Right kidney (tissue), 1 donor: ENCODE measurements around the gene PXT1.
A peak's percentile ranks its signal among the peaks of the same experiment; 100 is the strongest.
"Not testable (repeated sequence)": the region's sequence is repeated elsewhere in the genome, so short reads cannot be mapped to it uniquely, and the experiment has no call there.

Experiments used
- DNase-seq: peaks from one replicate; pipeline ENCODE4 v3.0.0-alpha.2; 2016

Gene PXT1

DNA sequence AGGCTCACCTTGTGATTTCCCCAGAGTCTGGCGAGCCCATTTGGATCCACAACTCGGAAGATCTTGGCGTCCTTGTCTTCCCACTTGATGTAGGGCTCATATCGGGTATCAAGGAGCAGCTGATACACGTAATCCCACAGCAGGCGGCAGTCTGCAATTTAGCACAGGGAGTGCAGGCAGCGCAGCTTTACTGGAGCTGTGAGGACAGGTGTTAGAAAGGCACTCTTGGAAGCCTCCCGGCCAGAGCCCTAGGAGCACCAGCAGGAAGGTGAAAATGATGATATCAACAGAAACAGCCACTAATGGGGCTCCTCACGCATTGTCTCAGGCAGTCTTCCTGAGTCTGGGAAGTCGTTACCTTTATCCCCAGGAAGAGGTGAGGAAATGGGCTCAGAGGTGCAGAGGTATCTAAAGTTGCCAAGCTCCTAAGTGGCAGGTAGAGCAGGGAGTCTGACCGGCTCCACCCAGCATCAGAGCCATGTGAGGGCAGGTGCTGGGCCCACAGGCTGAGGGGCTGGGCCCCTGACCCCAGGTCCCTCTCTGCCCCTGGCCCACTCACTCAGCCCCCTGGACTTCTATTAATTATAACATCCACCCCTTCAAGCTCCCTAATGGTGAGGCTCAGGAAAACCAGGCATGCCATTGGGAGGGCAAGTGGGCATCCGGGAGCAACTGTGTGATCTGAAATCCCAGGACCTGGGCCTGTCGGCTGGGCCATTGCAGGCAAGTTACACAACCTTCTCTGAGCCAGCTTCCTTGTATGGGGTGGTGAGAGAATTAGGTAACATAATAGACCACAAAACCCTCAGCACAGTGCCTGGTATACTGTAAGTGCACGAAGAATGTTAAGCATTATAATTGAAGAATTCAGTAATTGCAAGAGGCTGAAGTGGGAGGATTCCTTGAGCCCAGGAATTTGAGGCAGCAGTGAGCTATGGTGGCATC lies 73.5 kb downstream of the PXT1 start:
- DNase-seq: no peak

DNA sequence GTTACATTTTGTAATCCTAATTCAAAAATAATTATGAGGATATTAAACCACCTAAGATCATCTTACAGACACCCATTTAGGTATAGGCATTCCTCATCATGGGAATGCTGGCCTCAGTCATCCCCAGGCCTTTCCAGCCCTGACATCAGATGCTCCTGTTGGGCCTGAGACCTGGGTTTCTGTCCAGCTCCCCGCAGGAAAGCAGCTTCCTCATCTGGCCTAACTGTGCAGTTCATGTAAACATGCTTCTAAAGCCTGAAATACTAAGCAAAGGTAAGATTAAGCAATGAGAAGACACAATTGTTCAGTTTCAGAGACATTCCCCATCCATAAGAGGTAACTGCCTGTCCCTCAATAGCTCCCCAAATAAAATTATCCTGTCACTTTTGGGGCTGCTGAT lies 74.2 kb downstream of the PXT1 start:
- DNase-seq: no peak

DNA sequence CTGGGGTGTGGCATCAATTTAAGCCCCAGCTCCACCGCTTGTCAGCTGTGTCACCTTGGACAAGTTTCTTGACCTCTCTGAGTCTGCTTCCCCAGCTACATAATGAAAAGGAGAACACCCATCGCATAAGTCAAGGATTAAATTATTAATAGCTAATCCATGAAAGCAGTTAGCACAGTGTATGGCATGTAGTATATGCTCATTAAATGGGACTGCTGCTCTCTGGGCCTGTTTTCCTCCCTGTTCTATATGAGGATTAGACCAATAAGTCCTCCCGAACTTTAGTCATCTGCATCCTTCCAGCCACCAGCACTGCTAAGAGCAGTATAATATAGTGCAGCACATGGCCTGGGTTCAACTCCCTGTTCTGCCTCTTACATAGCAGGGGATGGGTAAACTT lies 74.9 kb downstream of the PXT1 start:
- no peak for DNase-seq

GRCh38 chr6:36364669-36365479 lies 77.8 kb downstream of the PXT1 start:
- DNase-seq: no peak

GRCh38 chr6:36364061-36364635 lies 78.5 kb downstream of the PXT1 start:
- not testable (repeated sequence) for DNase-seq

GRCh38 chr6:36363371-36363752 lies 79.3 kb downstream of the PXT1 start:
- DNase-seq: not testable (repeated sequence)

DNA sequence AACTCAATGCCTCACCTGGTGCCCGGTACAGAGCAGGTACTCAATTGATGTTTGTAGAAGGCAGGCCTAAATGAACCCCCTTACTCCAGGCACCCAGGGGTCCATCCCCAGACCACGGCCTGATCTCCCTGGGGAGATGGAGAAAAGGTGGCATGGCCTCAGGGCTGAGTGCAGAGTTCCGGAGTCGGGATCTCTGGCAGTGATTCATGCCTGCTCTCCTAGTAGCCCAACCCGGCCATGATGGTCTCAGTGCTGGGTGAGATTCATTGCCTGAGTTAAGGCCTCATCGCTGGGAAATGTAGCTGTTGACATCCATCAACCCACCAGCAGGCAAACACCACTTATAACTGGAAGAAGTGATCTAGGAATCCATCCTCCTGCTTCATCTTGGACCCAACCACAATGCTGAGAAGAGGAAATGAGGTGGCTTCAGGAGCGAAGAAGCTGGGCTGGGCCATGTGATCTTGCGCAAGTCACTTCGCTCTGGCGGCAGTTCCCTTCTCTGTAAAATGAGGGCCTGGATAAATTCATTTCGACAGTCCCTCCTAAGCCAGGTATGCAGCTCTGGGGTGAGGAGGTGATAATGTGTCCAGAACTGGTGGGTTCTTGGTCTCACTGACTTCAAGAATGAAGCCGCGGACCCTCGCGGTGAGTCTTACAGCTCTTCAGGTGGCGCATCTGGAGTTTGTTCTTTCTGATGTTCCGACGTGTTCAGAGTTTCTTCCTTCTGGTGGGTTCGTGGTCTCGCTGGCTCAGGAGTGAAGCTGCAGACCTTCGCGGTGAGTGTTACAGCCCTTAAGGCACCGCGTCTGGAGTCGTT lies 79.9 kb downstream of the PXT1 start:
- DNase-seq: no peak

GRCh38 chr6:36361071-36361470 lies 81.6 kb downstream of the PXT1 start:
- no peak for DNase-seq

DNA sequence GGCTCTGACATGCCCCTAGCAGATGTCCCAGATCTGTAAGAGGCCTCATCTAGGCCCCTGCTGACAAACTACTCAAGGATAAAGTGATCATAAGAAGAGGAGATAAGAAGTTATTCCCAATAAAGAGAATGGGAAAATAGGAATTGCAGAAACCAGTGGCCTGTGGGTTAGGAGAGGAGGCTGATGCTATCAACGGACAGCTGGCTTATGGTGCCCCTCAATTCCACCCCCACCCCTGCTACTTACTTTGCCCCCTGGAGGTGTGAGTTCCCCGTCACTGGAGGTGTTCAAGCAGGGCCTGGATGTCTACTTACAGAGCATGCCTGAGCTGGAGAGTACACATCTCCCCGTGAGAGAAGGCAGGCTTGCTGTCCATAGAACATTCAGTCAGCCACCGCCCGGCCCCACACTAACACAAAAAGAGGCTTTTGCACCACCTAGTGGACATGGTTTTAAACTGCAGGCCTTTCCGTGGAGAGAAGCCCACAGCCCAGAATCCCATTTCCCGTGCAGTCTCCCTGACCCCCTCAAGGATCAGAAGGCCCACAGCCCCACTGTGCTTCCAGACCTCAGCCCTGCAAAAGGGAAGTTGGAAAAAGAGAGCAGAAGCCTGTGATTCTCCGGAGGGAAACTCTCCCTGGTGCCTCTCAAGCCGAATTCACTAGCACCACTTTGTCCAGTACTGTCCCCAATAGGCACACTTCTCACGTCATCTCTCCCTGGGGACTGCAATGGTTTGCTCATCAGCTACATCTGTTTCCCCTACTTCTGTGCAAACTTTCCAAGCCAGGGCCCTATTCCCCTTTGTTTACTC lies 82.2 kb downstream of the PXT1 start:
- DNase-seq: peak; percentile 63

- peak; percentile 23 for DNase-seq
These were observed 84.3 kb downstream of the PXT1 start for GRCh38 chr6:36358226-36358915.

DNA sequence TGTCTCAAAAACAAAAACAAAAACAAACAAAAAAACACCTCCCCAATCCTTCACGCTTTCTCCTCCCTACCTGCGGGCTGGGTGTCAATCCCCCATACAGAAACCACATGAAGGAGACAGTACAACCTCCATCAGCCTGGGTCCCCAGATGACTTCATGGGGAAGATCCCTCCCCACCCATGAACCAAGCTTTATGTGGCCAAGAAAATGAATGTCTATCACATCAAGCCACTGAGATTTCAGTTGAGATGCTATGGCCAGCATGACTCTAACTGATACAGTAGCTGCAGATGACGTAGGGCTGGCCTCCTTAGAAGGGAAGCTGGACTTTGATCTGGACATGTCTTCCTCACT lies 84.8 kb downstream of the PXT1 start:
- peak; percentile 15 for DNase-seq

- DNase-seq: no peak
These were observed 86.8 kb downstream of the PXT1 start for GRCh38 chr6:36355819-36356218.

DNA sequence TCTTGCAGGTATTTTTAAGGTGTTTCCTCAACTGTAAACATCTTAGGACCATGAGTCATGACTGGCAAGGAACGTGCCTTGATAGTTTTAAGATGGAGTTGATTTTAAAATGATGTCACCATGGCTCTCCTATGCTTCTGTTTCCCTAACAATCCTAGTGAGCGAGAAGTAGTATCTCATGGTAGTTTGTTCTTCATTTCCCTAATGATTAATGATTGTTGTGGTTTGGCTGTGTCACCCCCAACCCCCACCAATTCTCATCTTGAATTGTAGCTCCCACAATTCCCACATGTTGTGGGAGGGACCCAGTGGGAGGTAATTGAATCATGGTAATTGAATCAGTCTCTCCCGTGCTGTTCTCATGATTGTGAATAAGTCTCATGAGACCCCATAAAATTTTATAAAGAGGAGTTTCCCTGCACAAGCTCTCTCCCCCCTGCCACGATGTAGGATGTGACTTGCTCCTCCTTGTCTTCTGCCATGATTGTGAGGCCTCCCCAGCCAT lies 89.2 kb downstream of the PXT1 start:
- no peak for DNase-seq

- no peak for DNase-seq
These were observed 90.0 kb downstream of the PXT1 start for GRCh38 chr6:36352477-36353157.

DNA sequence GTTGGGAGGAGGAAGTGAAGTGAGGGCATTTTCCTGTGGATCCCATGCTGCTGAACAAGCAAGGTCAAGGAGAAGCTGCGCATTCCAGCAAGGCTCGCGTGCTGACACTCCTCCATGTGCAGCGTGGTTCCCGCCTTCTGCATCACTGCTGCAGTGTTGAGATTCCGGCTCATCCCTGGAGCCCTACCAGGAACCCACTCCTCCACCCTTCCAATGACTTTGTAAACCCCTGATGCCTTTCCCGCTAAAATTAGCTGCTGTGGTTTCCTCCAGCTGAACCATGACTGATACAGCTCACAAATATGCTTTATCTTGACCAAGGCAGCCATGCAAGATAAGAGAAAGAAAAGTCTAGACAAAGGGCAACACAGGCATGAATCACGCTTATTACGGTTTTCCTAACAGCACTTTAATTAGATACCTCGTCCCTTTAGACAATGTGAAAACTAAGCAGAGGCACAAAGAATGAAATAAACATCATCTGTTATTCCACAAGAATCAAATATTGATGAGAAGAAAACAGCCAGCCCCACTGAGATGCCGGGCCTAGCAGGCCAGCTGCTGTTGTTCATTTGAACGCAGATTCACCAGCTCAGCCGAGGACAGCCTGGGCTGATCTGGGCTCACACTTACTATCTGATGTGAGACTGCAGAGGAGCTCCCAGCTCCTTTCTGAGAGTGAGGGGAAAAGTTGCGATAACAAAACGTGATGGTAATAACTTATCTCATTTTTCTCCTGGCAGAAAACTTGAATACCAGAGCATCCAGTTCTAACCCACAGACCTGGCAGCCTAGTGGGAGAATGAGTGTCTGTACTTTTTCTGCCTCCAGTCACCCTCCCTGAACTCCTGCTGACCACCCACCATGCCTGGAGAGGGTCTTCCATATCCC lies 91.7 kb downstream of the PXT1 start:
- DNase-seq: no peak

DNA sequence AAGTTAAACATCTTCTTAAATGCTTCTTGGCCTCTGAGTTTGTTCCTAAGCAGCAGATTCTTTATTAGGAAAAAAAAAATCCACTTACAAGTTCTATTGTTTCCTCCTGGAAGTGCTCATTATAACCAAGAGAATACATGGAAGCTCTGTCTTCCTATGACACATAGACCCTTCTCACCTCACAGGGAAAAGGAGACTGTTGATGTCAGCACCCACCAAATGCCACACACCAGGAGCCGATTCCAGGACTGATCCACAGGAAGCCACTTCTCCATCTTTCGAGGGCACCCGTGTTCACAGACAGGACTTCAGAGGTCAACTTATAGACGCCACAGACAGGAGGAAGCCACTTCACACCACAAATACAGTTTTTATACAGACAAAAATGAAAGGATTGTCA lies 92.6 kb downstream of the PXT1 start:
- DNase-seq: no peak

DNA sequence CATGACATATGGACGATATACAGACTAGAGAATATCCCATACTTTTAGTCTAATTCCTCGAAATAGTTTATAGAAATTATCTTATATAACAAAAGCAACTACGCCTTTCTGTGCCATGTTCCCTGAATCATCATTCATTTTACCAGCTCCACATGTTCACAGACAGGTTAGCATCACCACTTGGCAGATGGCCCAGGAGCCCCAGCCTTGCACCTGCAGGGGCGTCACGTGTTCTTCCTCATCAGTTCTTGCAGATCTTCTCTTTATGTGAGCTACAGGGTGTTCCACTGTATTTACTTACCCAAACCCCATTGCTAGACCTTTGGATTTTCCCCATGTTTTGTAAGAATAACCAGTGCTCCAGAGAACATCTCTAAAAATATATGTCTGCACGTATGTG lies 93.4 kb downstream of the PXT1 start:
- DNase-seq: no peak

DNA sequence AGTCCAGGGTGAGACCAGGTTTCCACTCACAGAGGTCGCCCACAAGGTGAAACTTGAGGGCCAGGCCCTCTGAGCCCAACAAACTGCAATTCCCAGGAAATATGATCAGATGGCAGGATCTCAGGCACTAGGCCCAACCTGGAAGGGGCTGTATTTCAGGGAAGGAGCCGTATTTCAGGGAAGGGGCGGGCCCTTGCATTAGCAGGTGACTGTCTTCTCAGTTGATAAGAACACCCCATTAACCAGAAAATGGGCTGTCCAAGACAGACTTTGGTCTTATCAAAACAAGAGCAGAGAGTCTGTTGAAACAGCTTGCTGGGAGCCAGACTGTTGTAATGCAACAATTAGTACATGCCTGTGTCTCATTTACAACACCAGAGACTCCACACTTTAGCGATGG lies 95.0 kb downstream of the PXT1 start:
- DNase-seq: no peak
